K562 (cell line): Measurements from ENCODE around the gene SIDT2. TPM values are rescaled to one million over a fixed set of nuclear protein-coding genes. Genes with fewer than 3 reads are reported as not detected.

Experiments
- ATF7 ChIP-seq: fragments of 450-650 bp; IDR thresholded peaks from 2 replicates; pipeline ENCODE4 v1.7.1; 2014; ENCODE audit warnings: mild to moderate bottlenecking, moderate library complexity
- BHLHE40 ChIP-seq: IDR thresholded peaks from 2 replicates; pipeline ENCODE4 v1.6.1; 2011; ENCODE audit warnings: low read length, improper control_type of control experiment
- CHD4 ChIP-seq: fragments of 200-600 bp; sonication (generic); IDR thresholded peaks from 3 replicates; pipeline ENCODE4 v1.6.1; 2012; ENCODE audit warnings: low read depth, mild to moderate bottlenecking, mixed read lengths, low read length, inconsistent platforms; ENCODE audit not compliant: insufficient read depth, insufficient replicate concordance, poor library complexity, severe bottlenecking
- NBN ChIP-seq: fragments of 450-650 bp; IDR thresholded peaks from 2 replicates; pipeline ENCODE4 v1.6.1; 2016; ENCODE audit warnings: low read depth, mild to moderate bottlenecking
- NFE2 ChIP-seq: IDR thresholded peaks from 2 replicates; pipeline ENCODE4 v1.6.1; 2014; ENCODE audit warnings: antibody characterized with exemption, low read depth
- NFIX ChIP-seq: fragments of 250-450 bp; sonication (Bioruptor Pico); IDR thresholded peaks from 2 replicates; pipeline ENCODE4 v1.4.0; 2020; ENCODE audit warnings: low read depth, mild to moderate bottlenecking, moderate library complexity
- NKRF ChIP-seq: fragments of 450-650 bp; IDR thresholded peaks from 2 replicates; pipeline ENCODE4 v1.6.1; 2016; ENCODE audit warnings: borderline replicate concordance
- RBM14 ChIP-seq: fragments of 200-400 bp; formaldehyde crosslinking; IDR thresholded peaks from 2 replicates; pipeline ENCODE4 v1.6.1; 2018; ENCODE audit warnings: low read depth, mild to moderate bottlenecking, low read length, moderate library complexity, borderline replicate concordance; ENCODE audit not compliant: insufficient read depth
- SAFB ChIP-seq: fragments of 200-400 bp; formaldehyde crosslinking; IDR thresholded peaks from 2 replicates; pipeline ENCODE4 v1.6.1; 2017; ENCODE audit warnings: low read depth, low read length, borderline replicate concordance
- SIRT6 ChIP-seq: IDR thresholded peaks from one replicate; pipeline ENCODE4 v1.6.1; 2012; ENCODE audit warnings: low read depth, mild to moderate bottlenecking, control low read depth, inconsistent platforms, low read length, moderate library complexity
- ZEB2 ChIP-seq: fragments of 450-650 bp; IDR thresholded peaks from 2 replicates; pipeline ENCODE4 v1.6.1; 2016
- ZKSCAN8 ChIP-seq: fragments of 200-800 bp; sonication (Bioruptor generic); IDR thresholded peaks from 2 replicates; pipeline ENCODE4 v1.6.1; 2016; ENCODE audit warnings: missing genetic modification characterization, missing compliant biosample characterization
- ZNF398 ChIP-seq: fragments of 250-450 bp; sonication (Bioruptor Pico); IDR thresholded peaks from 2 replicates; pipeline ENCODE4 v1.8.0; 2021; ENCODE audit warnings: moderate library complexity, mild to moderate bottlenecking, inconsistent platforms
- ZNF583 ChIP-seq: fragments of 250-450 bp; sonication (Bioruptor Pico); IDR thresholded peaks from 2 replicates; pipeline ENCODE4 v1.4.0; 2020
- ZNF668 ChIP-seq: fragments of 250-450 bp; sonication (Bioruptor Pico); IDR thresholded peaks from 2 replicates; pipeline ENCODE4 v1.8.0; 2022; ENCODE audit warnings: mild to moderate bottlenecking, inconsistent platforms
- ZNF707 ChIP-seq: fragments of 250-450 bp; sonication (Bioruptor Pico); conservative IDR thresholded peaks from 2 replicates; pipeline ENCODE4 v1.8.0; 2022; ENCODE audit warnings: inconsistent platforms, mild to moderate bottlenecking, moderate library complexity
- polyA plus RNA-seq, 8 experiments: library from polyadenylated mRNA; depleted of rRNA in 4 of 8; stranded (reverse) in 5 of 8; unstranded in 3 of 8; fragments of >200 nt; fragmentation: Nextera tagmentation in 2 of 8; fragmentation: Illumina TruSeq in 1 of 8; extraction: Ambion mirVana in 2 of 8; extraction: Trizol in 1 of 8; gene quantifications; 2 replicates each; pipeline versions ENCODE4 v1.2.1 to v1.2.3, GENCODE V29; 2011 to 2014; ENCODE audit warnings: inconsistent platforms in 1 of 8, missing spikeins in 1 of 8
- total RNA-seq, 7 experiments: library from RNA; depleted of rRNA in 6 of 7; stranded (reverse); fragments of >200 nt in 6 of 7; fragmentation: Illumina TruSeq in 2 of 7; extraction: Trizol in 2 of 7; gene quantifications; 2 replicates each; pipeline versions ENCODE4 v1.2.1 to v1.2.3, GENCODE V29; 2011 to 2021; ENCODE audit warnings: low replicate concordance in 1 of 7
- TF ChIP-seq, protein P1 (sequence below): fragments of 450-650 bp; IDR thresholded peaks from 2 replicates; pipeline ENCODE4 v1.6.1; 2014; ENCODE audit warnings: low read depth, mild to moderate bottlenecking, moderate library complexity, borderline replicate concordance
- TF ChIP-seq, protein P2 (sequence below): sonication (generic); formaldehyde crosslinking; IDR thresholded peaks from 2 replicates; pipeline ENCODE4 v1.8.0; 2023; ENCODE audit warnings: mild to moderate bottlenecking, missing genetic modification reagents

The SIDT2 gene
- total and polyA plus RNA-seq, 9 of the 15 experiments (the other 6 are each of a cell fraction or from before 2014, with no cell fraction given) = 2.4 to 20.2 (median 6.5) TPM

- TF ChIP-seq ZKSCAN8 (no peak), NFE2 (no peak), RBM14 (no peak), ZEB2 (no peak), ZNF668 (CRISPR knock-in tag) (0 out of 2 replicates have a peak, but pooled peaks have one; percentile 55), NFIX (CRISPR knock-in tag) (no peak), CHD4 (no peak), SIRT6 (no peak), BHLHE40 (peak; percentile 68), NKRF (no peak; the same call in 1 of the 2 replicates), NBN (0 out of 2 replicates have a peak, but pooled peaks have one; percentile 21), ZNF398 (CRISPR knock-in tag) (no peak), ATF7 (peak; percentile 81; the same call in 1 of the 2 replicates), ZNF583 (CRISPR knock-in tag) (no peak), SAFB (no peak), ZNF707 (no peak)
- TF ChIP-seq, protein P1, sequence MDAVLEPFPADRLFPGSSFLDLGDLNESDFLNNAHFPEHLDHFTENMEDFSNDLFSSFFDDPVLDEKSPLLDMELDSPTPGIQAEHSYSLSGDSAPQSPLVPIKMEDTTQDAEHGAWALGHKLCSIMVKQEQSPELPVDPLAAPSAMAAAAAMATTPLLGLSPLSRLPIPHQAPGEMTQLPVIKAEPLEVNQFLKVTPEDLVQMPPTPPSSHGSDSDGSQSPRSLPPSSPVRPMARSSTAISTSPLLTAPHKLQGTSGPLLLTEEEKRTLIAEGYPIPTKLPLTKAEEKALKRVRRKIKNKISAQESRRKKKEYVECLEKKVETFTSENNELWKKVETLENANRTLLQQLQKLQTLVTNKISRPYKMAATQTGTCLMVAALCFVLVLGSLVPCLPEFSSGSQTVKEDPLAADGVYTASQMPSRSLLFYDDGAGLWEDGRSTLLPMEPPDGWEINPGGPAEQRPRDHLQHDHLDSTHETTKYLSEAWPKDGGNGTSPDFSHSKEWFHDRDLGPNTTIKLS = peak; percentile 30; the same call in 1 of the 2 replicates
- TF ChIP-seq, protein P2, sequence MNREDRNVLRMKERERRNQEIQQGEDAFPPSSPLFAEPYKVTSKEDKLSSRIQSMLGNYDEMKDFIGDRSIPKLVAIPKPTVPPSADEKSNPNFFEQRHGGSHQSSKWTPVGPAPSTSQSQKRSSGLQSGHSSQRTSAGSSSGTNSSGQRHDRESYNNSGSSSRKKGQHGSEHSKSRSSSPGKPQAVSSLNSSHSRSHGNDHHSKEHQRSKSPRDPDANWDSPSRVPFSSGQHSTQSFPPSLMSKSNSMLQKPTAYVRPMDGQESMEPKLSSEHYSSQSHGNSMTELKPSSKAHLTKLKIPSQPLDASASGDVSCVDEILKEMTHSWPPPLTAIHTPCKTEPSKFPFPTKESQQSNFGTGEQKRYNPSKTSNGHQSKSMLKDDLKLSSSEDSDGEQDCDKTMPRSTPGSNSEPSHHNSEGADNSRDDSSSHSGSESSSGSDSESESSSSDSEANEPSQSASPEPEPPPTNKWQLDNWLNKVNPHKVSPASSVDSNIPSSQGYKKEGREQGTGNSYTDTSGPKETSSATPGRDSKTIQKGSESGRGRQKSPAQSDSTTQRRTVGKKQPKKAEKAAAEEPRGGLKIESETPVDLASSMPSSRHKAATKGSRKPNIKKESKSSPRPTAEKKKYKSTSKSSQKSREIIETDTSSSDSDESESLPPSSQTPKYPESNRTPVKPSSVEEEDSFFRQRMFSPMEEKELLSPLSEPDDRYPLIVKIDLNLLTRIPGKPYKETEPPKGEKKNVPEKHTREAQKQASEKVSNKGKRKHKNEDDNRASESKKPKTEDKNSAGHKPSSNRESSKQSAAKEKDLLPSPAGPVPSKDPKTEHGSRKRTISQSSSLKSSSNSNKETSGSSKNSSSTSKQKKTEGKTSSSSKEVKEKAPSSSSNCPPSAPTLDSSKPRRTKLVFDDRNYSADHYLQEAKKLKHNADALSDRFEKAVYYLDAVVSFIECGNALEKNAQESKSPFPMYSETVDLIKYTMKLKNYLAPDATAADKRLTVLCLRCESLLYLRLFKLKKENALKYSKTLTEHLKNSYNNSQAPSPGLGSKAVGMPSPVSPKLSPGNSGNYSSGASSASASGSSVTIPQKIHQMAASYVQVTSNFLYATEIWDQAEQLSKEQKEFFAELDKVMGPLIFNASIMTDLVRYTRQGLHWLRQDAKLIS = no peak
These were observed 53.7 kb downstream of the SIDT2 start, which contains the start of gene RNF214 (continued) for GRCh38 chr11:117232092-117232878.
